Dedifferentiated amniotic fluid mesenchymal stem cell (primary cell): ENCODE results near the gene PRDM16.
"Not testable (repeated sequence)": the region's sequence is repeated elsewhere in the genome, so short reads cannot be mapped to it uniquely, and the experiment has no call there.

Experiments
- DNase-seq: peaks from one replicate; pipeline ENCODE4 v3.0.0-alpha.2; 2016; ENCODE audit errors: extremely low spot score

Gene PRDM16

DNA sequence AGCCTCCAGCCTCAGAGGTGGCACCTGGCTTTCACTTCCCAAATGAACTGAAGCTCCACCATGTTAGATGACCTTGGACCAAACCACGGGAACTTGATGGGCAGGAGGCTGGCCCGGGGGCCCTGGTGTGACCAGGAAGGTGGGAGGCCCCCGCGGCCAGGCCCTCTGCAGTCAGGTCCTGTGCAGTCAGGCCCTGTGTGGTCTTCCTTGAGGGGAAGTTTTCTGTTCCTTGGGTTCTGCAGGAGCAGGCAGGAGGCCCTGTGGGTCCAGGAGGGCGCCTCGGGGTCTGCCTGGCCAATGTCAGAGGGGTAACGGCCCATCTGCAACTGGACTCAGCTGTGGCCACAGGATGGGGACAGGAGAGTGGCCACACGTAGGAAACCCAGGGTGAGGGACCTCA, 13.0 kb downstream of the PRDM16 start:
- DNase-seq = no peak

DNA sequence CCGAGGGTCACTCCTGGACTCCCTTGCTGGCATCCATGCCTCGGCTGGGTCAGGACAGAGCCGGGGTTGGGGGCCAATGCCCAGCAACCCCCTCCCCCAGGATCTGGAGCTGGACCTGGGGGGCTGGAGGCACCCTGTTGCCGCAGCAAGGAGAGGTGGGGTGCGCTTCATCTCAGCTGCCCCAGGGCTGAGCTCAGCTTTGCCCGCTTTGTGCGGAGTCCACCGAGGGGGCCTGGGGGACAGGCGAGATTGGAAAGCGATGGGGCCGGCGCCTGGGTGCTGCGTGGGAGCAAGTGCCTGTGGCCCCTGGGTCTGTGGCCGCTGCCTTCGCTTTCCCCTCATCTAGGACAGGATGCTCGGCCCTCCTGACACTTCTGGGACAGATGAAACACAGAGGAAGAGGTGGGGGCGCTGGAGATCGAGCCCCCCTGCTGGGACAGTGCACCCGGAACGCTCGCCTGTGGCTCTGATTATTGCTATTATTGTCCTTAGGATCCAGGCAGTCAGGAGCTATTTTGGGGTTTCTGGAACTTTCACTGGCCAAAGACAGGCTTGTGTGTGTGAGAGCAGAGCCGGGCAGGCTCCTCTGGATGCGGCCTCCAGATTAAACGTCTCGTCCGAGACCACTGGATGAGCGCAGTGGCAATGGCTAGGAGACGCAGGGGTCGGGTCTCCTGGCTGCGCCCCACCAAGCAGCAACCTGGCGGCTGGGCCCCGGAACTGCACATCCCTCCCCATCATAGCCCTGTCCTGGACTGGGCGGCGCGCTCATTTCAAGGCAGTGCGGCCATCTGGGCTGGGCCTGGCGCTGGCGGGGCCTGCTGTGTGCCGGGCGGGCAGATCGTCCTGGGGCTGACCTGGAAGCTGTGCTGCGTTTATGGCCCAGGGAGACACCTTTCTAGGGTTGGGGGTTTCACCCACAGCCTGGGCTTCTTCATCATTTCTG, 13.8 kb downstream of the PRDM16 start:
- DNase-seq = no peak

DNA sequence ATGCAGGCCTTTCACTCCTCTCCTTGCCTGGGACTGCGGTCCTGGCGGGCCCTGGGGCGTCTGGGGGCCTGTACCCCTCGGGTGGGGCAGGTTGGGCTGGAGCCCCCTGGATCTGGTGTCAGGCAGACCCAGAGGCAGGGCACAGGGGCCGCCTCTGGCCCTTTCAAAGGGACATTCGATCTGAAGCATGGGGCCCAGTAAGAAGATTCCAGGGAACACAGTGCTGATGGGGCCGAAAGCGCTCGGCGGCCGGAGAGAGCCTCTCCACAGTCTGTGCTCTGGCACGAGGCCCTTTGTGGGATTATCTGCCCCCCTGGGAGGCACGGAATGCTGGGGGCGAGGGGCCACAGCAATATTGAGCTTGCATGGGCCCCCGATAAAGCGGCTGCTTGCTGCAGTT, 15.2 kb downstream of the PRDM16 start:
- no peak for DNase-seq

DNA sequence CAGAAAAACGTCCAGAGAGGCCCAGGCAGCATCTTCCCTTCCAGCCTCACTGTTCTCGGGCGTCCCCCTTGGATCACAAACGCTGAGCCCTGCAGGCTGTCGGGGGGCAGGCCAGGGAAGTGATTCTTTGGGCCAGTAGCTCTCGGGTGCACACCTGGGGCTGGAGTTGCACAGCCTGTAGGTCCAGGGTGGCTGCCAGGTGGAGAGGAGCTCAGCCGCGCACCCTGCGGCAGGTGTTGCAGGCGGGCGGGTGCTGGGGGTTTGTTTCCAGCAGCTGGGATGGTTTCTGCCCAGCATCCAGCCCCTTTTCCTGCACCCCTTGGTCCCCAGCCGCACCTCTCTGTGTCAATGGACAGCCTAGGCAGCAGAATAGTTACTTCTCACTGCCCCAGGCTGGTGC, 15.7 kb downstream of the PRDM16 start:
- no peak for DNase-seq

DNA sequence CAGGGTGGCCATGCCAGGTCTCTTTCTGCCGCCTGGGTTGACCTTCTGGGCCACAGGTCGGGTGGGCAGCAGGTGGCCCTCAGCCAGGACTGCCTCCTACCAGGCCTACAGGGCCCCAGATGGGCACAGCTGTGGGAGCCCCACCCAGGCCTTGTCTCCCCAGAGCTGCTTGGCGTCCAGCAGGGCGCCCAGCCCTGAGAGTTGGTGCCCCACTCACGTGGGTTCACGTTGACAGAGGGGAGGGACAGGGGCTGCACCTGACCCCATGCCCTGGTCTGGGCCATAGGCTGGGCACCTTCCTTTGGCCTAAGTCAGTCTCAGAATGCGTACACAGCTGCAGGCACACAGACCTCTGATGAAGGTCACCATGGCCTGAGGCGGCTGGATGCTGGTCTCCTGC, 16.7 kb downstream of the PRDM16 start:
- no peak for DNase-seq

DNA sequence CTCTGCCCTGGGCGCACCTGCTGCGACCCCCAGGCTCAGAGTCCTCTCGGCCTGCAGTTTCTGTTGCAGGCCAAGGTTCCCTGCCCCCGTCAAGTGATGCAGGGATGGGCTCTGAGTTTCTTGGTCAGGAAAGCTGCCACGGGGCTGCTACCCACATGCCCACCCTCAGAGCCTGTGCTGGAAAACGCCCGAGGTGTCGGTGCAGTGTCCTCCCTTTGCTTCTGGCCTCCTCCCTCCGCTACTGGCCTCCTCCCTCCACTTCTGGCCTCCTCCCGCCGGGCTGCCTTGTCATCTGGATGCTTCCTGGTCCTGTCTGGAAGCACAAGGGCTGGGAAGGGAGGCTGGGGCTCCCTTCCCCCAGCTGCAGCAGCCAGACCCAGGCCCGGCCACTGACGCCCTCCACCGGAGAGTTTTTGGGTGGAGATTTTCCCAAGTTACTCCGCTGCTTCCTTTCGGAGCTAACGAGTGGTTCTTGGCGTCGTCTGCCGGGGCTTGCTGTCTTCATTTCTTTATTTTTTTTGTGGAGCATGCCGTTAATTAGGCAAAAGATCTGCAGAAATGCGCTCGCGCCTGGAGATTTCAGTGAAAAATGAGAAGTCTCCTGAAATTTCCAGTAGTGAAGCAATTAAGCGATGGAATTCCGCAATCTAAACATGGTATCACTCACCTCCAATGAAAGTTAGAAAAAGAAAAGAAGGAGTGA, 17.4 kb downstream of the PRDM16 start:
- DNase-seq = no peak

DNA sequence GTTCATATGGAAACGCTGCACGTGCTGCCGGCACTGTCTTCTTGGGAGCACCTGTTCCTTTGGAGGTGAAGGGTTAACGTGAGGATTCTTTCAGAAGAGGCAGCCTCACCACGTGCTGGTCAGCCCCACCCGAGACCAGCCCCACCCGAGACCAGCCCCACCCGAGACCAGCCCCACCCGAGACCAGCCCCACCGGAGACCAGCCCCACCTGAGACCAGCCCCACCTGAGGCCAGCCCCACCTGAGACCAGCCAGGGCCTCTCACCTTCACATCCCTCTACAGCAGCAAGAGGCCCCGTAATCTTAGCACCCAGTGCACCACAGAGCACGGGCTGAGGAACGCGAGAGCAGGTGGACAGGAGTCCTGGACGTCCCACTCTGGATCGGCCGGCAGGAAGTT, 18.0 kb downstream of the PRDM16 start:
- DNase-seq = no peak

DNA sequence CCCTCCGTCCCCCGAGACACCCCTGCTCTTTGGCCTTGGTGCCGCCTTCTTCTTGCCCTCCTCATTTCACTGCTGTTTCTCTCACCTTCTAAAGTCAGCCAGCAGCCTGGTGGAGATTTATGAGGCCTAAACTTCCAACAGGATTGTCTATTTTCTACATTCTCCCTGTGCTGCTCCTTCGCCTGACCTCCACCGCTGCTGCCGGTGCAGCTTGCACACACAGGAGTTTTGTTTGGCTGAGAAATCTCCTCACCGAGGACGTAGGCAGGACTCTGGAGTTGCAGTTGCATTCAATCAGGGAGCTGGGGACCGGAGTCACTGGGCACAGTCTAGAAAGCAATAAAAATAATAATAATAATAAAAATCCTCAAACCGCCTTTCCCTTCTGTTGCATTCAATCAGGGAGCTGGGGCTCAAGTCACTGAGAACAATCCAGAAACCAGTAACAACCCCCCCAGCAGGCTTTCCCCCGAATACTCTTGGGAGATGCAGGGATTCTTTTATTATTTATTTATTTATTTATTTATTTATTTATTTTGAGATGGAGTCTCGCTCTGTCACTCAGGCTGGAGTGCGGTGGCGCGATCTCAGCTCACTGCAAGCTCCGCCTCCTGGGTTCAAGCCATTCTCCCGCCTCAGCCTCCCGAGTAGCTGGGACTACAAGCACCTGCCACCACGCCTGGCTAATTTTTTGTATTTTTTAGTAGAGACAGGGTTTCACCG, 19.1 kb downstream of the PRDM16 start:
- not testable (repeated sequence) for DNase-seq

DNA sequence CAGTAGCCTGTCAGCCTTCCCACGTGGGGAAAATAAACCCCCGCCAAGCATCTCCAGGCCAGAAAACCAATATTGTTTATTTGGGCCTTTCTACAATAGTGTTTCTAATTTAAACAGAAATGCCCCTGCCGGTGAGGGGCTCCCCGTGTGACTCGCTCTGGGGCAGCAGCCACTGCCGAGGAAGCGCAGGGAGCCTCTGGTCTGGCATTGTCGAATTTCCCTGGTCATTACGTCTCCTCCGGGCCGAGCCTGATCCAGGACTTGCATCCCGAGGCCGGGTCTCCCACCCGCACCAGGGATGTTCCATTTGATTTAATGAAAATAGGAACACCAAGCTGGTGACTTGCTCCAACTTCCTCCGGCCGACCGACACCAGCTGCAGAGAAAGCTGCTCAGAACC, 20.5 kb downstream of the PRDM16 start:
- DNase-seq = no peak

DNA sequence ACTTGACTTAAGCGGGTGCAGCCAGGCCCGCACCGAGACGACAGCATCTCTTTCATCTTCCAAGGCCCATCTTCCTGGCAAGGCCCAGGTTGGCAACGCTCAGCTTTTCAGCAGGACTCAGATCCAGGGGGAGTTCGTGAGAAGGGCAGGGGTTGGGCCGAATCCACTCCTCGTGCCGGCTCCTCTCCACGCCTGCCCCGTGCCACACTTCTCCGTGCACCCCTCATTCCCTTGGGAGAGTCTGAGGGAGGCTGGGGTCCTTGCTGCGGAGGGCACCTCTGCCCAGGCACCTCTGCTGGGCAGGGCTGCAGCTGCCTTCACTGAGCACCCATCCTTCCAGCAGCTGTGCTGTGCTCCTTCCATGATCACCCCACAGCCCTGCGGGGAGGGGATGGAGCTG, 22.3 kb downstream of the PRDM16 start:
- DNase-seq = no peak

DNA sequence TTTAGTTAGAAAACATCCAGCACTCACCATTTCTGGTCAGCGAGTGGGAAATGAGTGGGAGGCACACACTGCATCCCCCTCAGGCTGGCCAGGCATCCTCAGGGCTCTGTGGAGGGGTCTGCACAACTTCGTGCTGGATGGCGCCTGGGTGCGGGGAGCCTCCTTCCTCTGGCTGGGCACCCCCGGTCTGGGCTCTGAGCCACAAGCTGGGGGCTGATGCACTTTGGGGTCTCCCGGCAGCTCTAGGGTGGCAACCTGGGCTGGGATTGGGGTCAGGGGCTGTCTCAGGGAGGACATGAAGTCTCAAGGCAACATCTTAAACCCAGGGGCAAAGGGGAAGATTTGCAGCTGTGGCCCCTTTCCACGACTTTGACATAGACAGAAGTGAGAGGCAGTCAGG, 23.5 kb downstream of the PRDM16 start:
- no peak for DNase-seq

DNA sequence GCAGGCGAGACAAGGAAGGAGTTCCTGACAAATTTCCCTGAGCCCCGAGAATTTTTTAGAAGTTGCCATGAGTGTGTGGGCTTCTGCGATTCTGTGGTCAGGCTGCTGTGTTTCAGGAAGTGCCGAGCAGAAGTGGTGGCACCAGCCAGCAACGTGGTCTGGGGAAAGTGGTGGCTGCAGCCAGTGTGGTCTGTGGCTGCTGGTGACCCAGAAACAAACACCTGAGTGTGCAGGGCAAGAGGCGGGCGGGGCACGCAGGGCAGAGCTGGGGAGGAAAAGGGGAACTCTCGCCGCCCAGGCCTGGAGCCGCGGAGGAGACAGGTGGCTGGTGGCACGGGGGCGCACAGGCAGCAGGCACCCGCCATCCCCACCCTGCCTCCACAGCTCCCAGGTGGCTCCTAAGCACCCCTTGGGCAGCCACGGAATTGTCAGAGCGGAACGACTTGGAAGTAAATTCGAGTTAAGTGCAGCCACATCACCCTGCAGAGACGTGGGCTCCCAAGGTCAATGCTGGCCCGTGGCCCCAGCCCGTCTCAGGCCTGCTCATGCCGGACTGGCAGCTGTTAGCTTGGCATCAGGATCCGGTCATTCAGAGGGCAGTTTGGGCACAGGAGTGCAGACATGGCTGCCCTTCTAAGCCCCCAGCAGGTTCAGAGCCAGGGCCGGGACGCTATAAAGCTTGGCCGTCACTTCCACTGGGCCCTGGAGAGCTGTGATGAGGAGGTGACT, 25.1 kb downstream of the PRDM16 start:
- no peak for DNase-seq

DNA sequence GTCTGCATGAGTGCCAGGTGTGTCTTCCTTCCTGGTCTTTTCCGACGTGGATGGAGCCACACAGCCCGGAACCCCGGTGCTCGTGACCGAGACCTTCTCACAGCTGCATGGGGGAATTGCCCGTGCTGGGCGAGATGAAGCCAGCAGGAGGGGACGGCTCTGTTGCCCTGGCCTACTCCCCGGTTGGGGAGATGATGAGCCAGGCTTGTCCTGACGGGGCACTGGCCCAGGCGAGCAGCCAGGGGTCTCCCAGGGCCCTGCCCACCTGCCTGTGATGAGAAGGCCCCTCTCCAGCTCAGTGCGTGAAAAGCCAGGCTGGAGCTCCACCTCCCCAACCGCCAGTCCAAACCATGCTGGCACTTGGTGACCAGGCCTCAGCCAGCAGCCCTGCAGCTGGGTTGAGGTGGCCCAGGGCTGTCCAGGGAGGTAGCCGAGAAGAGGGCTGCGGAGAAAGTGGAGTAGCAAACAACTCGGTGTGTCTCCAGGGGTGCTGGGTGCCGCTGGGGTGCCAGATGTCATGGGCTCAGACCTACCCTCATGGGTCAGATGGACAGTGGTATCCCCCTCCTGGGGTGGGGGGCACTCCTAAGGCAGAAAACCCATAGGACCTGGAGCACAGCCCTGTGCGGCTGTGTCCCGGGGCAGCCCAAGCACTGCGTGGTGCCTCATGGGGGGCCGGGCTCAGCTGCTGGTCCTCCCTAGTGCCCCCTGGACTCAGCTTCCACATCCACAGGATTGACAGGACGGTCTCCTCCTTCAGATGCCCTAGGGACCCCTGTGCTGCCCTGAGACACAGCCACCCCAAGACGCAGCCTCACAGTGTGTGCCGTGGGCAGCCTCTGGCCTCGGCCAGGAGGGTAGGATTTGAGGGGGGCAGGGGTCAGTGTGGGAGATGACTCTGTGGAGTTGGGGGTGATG, 26.1 kb downstream of the PRDM16 start:
- DNase-seq = no peak

DNA sequence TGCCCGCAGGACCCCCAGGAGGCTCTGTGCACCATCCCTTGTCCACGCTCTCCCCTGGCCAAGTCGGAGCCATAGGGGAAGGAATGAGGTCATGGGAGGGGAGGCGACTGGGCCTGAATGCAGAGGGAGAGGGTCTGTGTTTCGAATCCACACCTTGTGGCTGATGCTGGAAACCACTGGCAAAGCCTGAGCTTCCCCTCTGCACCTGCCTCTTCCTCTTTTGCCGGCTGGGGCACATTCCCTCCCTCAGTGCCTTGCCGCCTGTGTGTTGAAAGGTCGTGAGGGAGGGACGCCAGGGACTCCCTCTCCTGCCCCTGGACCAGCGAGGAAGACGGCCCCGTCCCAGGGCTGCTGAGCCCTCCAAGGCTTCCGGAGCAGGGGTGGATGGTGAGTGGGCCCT, 27.3 kb downstream of the PRDM16 start:
- DNase-seq = no peak

DNA sequence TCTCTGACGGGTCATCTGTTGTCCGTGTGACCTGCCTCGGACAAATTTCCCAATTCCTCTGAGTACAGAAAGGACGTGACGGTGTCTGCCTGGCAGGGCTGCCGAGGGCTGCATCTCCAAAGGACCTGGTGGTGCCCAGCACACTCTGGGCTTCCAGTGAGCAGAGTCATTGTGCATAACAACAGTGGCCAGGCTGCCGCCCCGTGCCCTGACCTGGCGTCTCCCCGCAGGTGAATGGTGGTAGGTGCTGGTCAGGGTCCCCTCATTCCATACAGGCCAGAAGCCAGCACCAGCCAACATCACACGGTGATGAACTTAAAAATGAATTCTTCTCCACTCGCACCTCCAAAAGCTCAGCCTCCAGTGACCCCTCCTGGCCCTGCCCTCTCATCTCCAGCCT, 28.2 kb downstream of the PRDM16 start:
- DNase-seq = no peak

DNA sequence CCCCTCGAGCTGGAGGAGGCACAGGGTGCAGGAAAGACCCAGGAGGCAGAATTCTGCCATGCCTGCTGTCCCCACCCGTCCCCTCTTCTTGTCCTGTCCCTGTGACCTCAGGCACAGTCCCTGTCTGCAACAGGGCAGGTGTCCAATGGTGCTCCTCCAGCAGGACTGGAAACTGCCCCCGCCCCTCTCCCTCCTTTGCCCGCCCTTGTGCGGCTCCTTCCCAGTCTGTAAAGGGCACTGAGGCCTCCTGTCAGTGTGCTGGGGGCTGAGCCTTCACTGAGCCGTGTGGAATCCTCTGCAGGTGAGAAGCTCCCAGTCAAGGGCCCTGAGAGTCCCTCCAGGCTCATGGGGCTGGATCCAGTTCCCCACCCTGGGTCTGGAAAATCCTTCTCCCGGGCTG, 28.9 kb downstream of the PRDM16 start:
- DNase-seq = no peak

DNA sequence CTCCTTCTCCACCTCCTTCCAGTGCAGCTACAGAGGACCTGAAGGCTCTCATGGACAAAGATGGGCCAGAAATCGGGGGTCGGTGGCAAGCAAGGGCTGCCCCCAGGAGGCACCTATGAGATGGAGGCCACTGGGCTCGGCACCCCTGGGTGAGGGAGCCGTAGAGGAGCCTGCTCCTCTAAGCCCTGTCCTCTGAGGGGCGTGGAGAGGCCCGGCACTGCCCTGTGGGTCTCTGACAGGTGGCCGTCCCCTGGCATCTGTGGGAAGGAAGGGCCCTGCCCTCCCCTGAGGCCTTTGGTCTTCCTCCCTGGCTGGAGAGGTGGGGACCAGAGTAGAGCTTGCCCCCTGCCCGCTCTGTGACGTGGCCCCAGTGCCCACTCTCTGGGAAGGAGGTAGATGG, 30.9 kb downstream of the PRDM16 start:
- DNase-seq = no peak

DNA sequence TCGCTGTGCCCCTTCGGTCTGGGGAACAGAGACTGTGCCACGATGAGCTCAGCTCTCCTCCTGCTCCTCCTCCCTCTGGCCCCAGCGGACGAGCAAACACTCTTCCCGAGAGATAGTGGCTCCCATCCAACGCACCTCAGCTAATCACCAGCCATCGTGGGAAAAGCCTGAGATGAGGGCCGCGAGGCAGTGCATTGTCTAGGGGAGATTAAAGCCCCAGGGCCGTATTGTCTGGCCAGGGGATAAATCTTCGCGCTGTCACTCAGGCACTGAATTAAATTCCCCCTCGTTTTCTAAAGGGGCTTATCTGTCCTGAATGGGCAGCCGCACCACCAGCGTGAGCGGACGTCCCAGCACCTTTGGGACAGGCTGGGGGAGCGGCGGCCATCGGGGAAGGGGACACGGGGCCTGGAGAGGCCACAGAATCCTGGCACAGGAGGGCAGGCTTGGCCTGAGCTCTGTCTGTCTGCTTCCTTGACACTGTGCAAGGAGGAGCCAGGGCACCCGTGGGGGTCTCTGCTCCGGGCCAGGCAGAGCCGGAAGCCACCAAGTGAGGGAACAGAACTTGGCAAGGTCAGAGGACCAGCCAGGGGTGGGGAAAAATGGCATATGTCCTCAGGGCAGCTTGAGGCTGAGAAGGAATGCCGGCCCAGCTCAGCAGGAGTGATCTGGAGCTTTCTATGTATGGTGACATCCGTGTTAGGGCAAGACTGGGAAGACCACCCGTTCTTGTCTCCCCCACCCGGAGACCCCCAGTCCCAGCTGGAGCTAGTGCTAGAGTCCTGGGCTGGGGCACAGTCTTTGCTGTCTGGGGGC, 32.3 kb downstream of the PRDM16 start:
- DNase-seq = no peak

DNA sequence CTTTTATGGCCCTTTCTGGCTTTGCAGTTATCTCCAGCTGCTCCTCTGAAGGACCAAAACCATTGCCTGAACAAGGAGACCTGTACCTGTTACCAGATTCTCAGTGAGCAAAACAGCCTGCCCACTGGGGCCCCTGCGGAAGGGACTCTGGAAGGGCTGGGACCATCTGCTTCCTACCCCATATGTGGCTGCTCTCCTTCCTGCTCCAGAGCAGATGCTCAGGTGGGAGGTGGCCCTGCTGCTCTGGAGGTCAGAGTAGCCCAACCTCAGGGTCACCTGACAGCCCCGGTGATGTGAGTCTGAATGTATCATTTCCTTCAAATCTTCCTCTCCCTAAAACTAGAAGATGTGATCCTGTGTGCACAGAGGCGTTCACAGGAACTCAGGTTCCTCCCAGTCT, 33.6 kb downstream of the PRDM16 start:
- no peak for DNase-seq
